AG20443 (cell line): ENCODE data around the gene PCLO.
"Not testable (repeated sequence)": the region's sequence is repeated elsewhere in the genome, so short reads cannot be mapped to it uniquely, and the experiment has no call there.

Experiments used
- DNase-seq: peaks from one replicate; pipeline ENCODE4 v3.0.0; 2012; ENCODE audit warnings: low spot score, mixed read lengths

PCLO gene

GRCh38 chr7:82729172-82730030, 433.3 kb downstream of the PCLO start:
- DNase-seq: peak; percentile 34

- DNase-seq: no peak
These were observed 436.5 kb downstream of the PCLO start for GRCh38 chr7:82726038-82726800.

- DNase-seq: peak; percentile 11
These were observed 439.3 kb downstream of the PCLO start for GRCh38 chr7:82723411-82723810.

- DNase-seq: no peak
These were observed 439.7 kb downstream of the PCLO start for GRCh38 chr7:82722946-82723345.

GRCh38 chr7:82715344-82715743, 447.3 kb downstream of the PCLO start:
- DNase-seq: no peak

- peak; percentile 11 for DNase-seq
These were observed 447.8 kb downstream of the PCLO start for GRCh38 chr7:82714883-82715282.

- no peak for DNase-seq
These were observed 449.2 kb downstream of the PCLO start for GRCh38 chr7:82713506-82713905.

GRCh38 chr7:82706344-82706743, 456.3 kb downstream of the PCLO start:
- not testable (repeated sequence) for DNase-seq

- DNase-seq: no peak
These were observed 457.0 kb downstream of the PCLO start for GRCh38 chr7:82705517-82706260.

- DNase-seq: no peak
These were observed 458.6 kb downstream of the PCLO start for GRCh38 chr7:82704121-82704520.
